EL (cell line): ENCODE data around the gene KIF5C.

Experiments used
- DNase-seq: peaks from one replicate; pipeline ENCODE4 v3.0.0-alpha.2; 2016

The KIF5C gene

GRCh38 chr2:148994341-148994740, 119.3 kb downstream of the KIF5C start:
- no peak for DNase-seq

GRCh38 chr2:148996805-148997204, 121.8 kb downstream of the KIF5C start:
- DNase-seq: no peak

GRCh38 chr2:148998165-148998830, 123.3 kb downstream of the KIF5C start:
- DNase-seq: no peak

GRCh38 chr2:148998831-148999200, 123.8 kb downstream of the KIF5C start:
- no peak for DNase-seq

GRCh38 chr2:148999451-148999921, 124.5 kb downstream of the KIF5C start:
- DNase-seq: peak; percentile 25

- no peak for DNase-seq
Observed at GRCh38 chr2:149000158-149000938, 125.3 kb downstream of the KIF5C start.

GRCh38 chr2:149001496-149001895, 126.5 kb downstream of the KIF5C start:
- DNase-seq: no peak

GRCh38 chr2:149002378-149002890, 127.4 kb downstream of the KIF5C start:
- no peak for DNase-seq

GRCh38 chr2:149002891-149003740, 128.1 kb downstream of the KIF5C start:
- DNase-seq: peak; percentile 75

GRCh38 chr2:149004836-149005235, 129.8 kb downstream of the KIF5C start:
- peak; percentile 65 for DNase-seq

- peak; percentile 47 for DNase-seq
Observed at GRCh38 chr2:149005471-149006077, 130.5 kb downstream of the KIF5C start.

- DNase-seq: no peak
Observed at GRCh38 chr2:149006883-149007543, 132.0 kb downstream of the KIF5C start.

- DNase-seq: no peak
Observed at GRCh38 chr2:149008381-149008780, 133.4 kb downstream of the KIF5C start.

- no peak for DNase-seq
Observed at GRCh38 chr2:149009576-149010461, 134.8 kb downstream of the KIF5C start.

GRCh38 chr2:149012545-149012944, 137.5 kb downstream of the KIF5C start:
- DNase-seq: no peak

- DNase-seq: no peak
Observed at GRCh38 chr2:149015501-149015900, 140.5 kb downstream of the KIF5C start.

GRCh38 chr2:149015926-149016563, 141.0 kb downstream of the KIF5C start:
- no peak for DNase-seq

- peak; percentile 80 for DNase-seq
Observed at GRCh38 chr2:149017116-149017985, 142.3 kb downstream of the KIF5C start.

- DNase-seq: no peak
Observed at GRCh38 chr2:149018981-149019380, 144.0 kb downstream of the KIF5C start.

- no peak for DNase-seq
Observed at GRCh38 chr2:149019768-149020167, 144.7 kb downstream of the KIF5C start.
